Activated T-cell treated with anti-CD3 and anti-CD28 coated beads, Interleukin-2, amount 50 U/mL, for 48 hours (primary cell): Measurements from ENCODE around the gene ABCB8.

Experiments
- DNase-seq, 2 experiments: peaks; one replicate each; pipeline ENCODE4 v3.0.0-alpha.2; 2020

ABCB8 gene

GRCh38 chr7:151088856-151089699, 60.8 kb downstream of the ABCB8 start:
- DNase-seq: no peak

- no peak for DNase-seq
These were observed 61.9 kb downstream of the ABCB8 start for GRCh38 chr7:151089893-151090730.

- no peak for DNase-seq
These were observed 62.8 kb downstream of the ABCB8 start for GRCh38 chr7:151091003-151091402.

- DNase-seq: peak in 1 of 2 experiments; percentile 51
These were observed 63.2 kb downstream of the ABCB8 start for GRCh38 chr7:151091431-151091830.

DNA sequence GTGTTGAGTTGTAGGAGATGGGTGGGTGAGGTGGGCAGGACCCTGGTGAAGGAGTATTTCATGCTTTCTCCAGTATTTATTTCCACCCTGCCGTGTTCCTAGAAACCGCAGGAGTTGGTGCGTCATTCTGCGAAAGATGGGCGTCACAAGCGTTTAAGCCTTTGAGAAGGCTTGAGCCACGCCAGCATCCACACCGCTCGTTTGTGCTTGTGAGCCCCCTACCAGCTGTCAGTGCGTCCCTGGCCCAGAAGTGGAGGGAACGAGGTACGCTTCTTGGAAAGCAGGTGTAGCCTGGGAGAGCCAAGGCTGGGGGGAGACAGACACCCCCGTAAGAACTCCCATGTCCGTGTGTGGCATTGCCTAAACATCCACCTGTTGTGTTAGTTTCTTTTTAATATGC, 63.7 kb downstream of the ABCB8 start:
- DNase-seq: no peak

DNA sequence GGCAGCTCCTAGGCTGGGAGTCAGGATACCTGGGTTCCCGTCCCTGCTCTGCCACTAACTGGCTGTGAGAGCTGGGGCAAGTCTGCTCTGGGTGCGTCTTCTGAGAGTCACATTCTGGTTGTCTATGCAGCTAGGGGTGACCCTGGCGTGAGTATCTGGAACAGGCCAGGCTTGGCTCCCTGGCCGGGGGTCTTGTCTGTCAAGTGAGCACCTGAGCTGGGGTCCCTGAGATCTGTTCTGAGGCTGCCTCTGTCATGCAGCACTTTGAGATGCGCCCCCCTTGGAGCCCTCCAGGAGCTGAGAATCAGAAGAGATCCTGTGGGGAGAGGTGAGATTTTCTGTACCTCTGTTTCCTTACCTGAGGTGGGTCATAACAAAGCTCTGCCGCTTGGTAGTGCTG, 65.5 kb downstream of the ABCB8 start:
- no peak for DNase-seq

GRCh38 chr7:151094675-151095074, 66.4 kb downstream of the ABCB8 start:
- DNase-seq: no peak

GRCh38 chr7:151095123-151095797, 67.0 kb downstream of the ABCB8 start:
- no peak for DNase-seq

- DNase-seq: no peak
These were observed 67.7 kb downstream of the ABCB8 start for GRCh38 chr7:151095828-151096475.
